Jurkat, Clone E6-1 (cell line): ENCODE measurements around the gene RHOG.
"Not testable (repeated sequence)": the region's sequence is repeated elsewhere in the genome, so short reads cannot be mapped to it uniquely, and the experiment has no call there.

Source experiments
- DNase-seq: peaks from one replicate; pipeline ENCODE4 v3.0.0-alpha.2; 2011; ENCODE audit warnings: low read depth, low spot score
- H3K4me3 ChIP-seq: 2 replicates; pipeline ENCODE4 v1.5.1; 2011; ENCODE audit warnings: mild to moderate bottlenecking, low read length, control low read depth, moderate library complexity

Gene RHOG

GRCh38 chr11:3817181-3817800 is 23.5 kb downstream of the RHOG start:
- H3K4me3 ChIP-seq = no peak overlapping the region
- DNase-seq = no peak

DNA sequence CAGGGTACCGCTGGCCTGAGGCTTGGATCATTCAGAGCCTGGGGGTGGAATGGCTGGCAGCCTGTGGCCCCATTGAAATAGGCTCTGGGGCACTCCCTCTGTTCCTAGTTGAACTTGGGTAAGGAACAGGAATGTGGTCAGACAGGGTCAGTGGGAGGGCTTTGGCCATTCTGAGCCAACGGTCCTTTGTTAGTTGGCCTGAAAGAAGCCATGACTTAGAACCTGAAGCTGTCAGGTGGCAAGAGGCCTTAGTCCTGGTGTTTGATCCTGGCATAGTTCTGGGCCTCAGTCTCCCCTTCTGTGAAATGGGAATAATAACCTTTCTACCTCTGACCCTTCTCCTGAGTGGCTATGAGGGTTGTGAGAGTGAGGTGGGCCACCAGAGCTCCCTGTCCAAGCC is 24.1 kb downstream of the RHOG start:
- no peak overlapping the region for H3K4me3 ChIP-seq
- no peak for DNase-seq

DNA sequence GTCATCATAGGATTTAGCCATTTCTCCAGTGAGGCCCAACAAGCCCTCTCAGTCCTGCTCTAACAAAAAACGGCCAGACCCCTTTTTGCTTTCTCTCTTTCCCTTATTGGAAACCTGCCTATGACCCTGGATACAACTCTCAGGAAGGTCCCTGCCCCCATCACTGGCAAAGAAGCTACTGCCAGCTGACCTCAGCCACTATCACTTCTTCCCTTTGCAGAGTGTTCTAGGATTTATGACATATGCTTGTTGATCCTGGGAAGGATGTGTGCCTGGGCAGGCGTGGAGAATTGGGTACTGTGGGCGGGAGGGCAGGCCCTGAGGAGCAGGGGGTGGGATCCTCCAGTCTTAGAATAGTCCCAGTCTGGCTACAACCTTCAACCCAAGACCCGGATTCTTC is 24.9 kb downstream of the RHOG start:
- no peak for DNase-seq
- H3K4me3 ChIP-seq = no peak overlapping the region

GRCh38 chr11:3814832-3815231 is 25.9 kb downstream of the RHOG start:
- not testable (repeated sequence) for DNase-seq, H3K4me3 ChIP-seq

DNA sequence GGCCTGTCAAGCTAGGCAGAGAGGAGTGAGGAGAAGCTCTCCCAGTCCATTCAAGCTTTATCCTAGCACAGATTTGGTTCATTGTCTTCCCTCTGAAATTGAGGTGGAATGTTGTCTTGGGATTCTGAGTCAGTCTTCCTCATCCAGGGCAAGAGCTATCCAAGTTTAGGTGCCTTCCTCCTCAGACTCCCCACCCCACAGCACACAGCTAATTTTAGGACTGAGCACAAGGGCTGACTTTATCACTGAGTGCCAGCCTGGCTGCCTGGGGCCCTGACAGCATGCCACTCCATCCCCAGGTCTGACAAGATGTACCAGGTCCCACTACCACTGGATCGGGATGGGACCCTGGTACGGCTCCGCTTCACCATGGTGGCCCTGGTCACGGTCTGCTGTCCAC is 29.8 kb downstream of the RHOG start:
- no peak overlapping the region for H3K4me3 ChIP-seq
- DNase-seq = no peak

DNA sequence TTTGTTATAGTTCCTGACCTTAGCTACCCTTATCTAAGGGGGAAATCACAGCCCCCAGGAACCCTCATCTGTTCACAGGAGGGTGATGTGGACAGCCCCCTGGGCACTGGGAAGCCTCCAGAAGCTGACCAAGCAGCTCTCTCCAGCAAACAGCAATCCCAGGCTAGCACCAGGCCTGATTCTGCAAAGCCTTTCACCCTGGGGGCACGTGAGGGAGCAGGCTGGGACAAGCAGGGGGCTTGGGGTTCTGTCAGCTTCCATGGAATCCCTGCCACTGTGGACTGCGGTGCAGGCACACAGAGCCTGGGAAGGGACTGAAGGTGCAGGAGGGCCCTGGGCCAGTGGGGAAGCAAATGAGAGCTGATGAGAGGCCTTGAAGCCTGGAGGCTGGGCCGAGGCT is 30.3 kb downstream of the RHOG start:
- no peak for DNase-seq
- H3K4me3 ChIP-seq = no peak overlapping the region

GRCh38 chr11:3809624-3809928 is 31.2 kb downstream of the RHOG start:
- no peak overlapping the region for H3K4me3 ChIP-seq
- DNase-seq = no peak

DNA sequence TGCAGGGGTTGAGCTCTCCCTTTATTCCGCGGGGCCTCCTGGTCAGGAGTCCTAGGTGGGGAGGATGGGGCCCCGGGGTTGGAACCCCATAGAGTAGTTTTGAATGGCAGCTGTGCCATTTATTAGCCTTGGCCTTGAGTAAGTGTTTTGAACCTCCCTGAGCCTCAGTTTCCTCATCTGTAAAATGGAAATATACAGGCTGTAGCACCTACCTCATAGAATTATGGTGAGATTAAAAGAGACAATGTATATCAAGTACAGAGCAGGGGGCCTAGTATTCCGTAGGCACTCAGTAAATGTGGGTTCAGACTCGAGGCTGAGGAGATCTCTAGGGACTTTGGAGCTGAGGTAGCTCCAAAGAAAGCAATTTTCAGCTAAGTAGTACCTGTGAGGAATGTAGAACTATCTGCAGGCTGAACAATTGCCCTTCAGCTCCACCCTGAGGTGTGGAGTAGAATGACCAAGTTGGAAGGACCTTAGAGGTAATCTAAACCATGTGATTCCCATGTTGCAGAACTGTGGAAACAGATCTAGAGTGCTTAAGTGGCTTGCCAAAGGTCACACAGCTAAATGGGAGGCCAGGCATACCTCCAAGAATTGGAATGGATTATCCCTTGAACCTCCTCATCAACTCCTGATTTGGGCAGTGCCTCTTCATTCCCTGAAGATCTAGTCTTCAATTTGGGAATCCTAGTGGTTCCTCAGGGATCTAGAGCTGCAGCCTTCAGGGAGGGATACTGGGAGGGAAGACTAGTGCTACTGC is 31.7 kb downstream of the RHOG start:
- peak overlapping the region; percentile 80 for H3K4me3 ChIP-seq
- DNase-seq = peak; percentile 73

DNA sequence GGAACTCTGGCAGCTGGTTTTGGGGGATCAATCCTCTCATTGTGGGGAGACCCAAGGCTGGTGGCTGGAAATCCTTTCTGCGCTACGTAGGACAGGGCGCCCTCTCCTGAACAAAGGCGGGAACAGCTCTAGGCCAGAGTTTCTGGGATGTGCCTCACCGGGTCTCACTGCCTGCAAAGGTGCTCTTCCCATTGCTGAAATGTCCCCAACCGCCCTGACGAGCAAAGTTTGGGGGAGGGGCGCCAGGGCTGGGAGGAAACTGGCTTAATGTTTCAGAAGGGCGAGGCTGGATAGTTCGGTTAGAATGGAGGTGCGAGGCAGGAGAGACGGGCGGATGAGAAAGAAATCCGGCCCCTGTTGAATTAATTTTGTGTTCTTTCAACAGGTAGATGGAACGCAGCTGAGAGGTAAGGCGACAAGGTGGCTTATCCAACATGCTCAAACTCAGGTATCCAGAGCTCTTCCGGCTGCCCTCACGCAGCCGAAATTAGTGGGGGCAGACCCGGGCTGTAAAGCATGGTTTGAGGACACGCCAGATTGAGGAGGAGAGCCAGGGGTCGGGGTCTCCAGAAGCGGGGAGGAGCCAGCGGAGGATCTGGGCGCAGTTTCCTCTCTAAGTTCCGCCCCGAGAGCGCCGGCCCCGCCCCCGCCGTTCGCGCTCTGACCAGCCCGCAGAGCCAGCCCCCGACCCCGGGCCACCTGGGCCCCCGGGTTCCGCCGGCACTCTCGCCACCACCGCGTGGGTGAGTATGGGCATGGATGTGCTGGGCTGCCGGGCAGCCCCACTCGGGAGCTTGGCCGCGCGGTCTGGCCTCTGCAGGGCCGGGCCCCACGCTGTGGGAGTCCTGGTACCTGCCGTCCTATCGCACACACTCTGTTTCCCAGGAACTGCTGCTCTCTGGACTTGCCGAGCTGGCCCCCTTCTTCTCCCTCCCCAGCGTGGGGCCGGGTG is 32.6 kb downstream of the RHOG start, which contains the start of gene PGAP2:
PGAP2 (plus strand) TSS at position 652 of the 952 bp plus-strand sequence. CDS start 2,700 bp downstream, outside the sequence.
- peak; percentile 56 for DNase-seq
- peak within 1 kb of the TSS; percentile 80 for H3K4me3 ChIP-seq

DNA sequence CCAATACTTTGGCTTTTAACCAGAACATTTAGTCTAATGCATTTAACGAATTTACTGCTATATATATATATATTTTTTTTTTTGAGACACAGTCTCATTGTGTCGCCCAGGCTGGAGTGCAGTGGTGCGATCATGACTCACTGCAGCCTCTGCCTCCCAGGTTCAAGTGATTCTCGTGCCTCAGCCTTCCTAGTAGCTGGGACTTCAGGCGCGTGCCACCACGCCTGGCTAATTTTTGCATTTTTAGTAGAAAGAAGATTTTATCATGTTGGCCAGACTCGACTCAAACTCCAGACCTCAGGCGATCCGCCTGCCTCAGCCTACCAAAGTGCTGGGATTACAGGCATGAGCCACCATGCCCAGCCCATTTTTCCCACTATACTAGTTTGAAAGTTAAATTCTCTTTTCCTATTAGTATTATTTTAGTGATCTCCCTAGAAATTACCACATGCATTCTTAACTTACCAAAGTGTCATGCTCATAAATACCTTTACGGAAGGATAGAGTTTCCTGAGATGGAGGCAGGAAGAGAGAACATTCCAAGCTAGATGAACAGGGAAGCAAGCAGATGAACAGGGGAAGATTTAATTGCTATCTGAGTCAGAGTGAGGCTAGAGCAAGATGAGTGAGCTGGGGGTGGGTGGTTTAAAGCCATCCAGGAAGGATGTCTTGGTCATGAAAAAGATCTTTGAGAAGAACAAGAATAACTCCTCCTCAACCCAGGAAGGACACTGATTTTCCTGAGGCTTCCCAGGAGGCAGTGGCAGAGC is 36.8 kb downstream of the RHOG start:
- DNase-seq = no peak
- H3K4me3 ChIP-seq = no peak overlapping the region

- no peak overlapping the region for H3K4me3 ChIP-seq
- no peak for DNase-seq
Measured at GRCh38 chr11:3802011-3802790, 38.6 kb downstream of the RHOG start.

- no peak for DNase-seq
- H3K4me3 ChIP-seq = no peak overlapping the region
Measured at GRCh38 chr11:3799873-3800272, 40.9 kb downstream of the RHOG start.

DNA sequence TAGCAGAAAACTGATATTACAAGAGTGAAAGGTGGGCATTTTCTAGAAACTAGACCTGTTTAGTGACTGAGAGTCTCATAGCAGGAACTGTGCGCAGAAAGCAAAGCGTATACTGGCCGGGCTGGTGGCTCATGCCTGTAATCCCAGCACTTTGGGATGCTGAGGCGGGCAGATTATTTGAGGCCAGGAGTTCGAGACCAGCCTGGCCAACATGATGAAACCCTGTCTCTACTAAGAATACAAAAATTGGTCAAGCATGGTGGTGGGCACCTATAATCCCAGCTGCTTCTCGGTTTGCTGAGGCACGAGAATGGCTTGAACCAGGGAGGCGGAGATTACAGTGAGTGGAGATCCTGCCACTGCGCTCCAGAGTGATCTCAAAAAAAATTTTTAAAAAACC is 41.6 kb downstream of the RHOG start:
- H3K4me3 ChIP-seq = no peak overlapping the region
- no peak for DNase-seq

DNA sequence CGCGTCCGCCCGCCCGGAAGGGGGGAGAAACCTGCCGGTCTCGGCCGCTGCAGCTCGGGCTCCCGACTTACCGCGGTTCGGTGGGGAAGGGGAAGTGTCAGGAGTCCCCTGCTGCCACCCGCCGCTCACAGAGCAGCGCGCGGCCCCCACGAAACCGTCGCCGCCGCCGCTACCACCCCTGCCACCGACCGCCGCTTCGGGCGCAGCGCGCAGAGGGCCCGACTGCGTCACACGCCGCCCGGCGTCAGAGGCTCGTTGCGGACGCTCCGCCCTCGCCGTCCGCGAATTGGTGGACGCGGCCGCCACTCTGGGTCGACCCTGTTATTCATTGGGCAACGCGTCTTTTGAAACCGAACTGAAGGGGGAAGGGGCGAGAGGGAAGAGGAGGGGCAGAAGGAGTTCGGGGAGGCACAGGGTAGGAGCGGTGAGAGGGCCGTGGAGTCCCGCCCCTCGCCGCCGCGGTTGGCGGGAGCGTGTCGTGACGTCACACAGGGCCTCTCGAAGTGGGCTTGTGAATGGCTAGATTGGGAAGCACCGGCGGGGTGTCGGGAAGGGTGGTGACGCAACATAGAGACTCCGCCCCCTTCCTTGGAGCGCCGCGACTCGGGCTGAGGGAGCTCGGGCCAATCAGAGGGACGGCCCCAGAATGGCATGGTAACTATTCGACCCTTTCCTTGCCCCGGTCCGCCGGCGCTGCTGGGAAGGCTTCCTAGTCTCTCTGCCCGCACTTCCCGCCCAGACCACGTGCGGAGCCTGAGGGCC is 43.2 kb downstream of the RHOG start, which contains the start of gene NUP98:
NUP98 (minus strand) TSS at position 226 of the 762 bp plus-strand sequence. CDS start 15,437 bp downstream, outside the sequence.
- H3K4me3 ChIP-seq = peak within 1 kb of the TSS; percentile 99

DNA sequence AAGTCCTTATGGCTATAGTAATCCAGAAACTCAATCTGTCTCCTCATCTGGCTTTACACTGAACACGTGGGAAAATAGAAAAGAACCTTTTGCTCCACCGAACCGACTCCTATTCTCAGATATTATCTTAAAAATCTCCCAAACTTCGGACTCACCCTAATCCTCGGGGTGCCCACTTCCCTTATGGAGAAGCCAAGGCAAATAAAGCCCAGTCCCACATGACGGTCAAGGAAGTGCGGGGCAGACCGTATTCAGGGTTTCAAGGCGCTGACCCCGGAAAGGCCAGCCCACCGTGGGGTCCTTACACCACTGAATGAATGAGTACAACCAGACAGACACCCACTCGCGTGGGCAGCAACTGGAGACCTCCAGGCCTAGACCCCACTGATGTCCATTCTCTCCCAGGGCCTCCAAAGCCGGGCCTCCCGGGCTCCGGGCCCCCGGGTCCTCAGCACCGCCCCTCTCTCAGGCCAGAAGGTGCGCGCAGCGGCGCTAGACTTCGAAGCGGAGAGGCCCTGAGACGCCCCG is 43.9 kb downstream of the RHOG start:
- no peak for DNase-seq

More for the DNA sequence above, 43.2 kb downstream of the RHOG start, which contains the start of gene NUP98:
- DNase-seq = peak; percentile 99

GRCh38 chr11:3796346-3796745 is 44.4 kb downstream of the RHOG start:
- DNase-seq = no peak
- H3K4me3 ChIP-seq = peak overlapping the region; percentile 99

More for the DNA sequence above, 43.9 kb downstream of the RHOG start:
- H3K4me3 ChIP-seq = peak overlapping the region; percentile 99

DNA sequence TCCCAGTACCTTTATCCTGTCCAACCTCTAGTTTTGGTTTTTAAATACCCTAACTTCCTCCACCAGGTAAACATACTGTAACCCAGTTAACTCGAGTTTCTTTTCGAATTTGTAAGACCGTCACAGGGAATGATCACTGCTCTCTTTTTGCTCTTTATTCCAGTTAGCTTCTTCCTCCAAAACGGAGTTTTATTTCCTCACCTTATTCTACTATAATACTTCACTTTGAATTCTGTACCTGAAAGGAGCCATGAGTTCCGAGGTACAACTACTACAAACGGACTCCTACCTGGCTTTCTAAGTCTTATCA is 44.8 kb downstream of the RHOG start:
- H3K4me3 ChIP-seq = peak overlapping the region; percentile 99

More for the DNA sequence above, 44.8 kb downstream of the RHOG start:
- DNase-seq = no peak
